Measurements from ENCODE around the gene SENP6. TPM values are rescaled to one million over a fixed set of nuclear protein-coding genes. Genes with fewer than 3 reads are reported as not detected.

Gene SENP6
- total and polyA plus RNA-seq, 9 of the 15 experiments (the other 6 are each of a cell fraction or from before 2014, with no cell fraction given), result 11.1 to 79.4 (median 46.8) TPM

GRCh38 chr6:75602246-75603105 is 796 bp downstream of the SENP6 start (continued):
- TF ChIP-seq TFAP4 (CRISPR knock-in tag; IDR thresholded peaks at IDR 0.05; ENCODE audit: borderline replicate concordance), result peak; percentile 9; the same call in 1 of the 2 replicates
- TF ChIP-seq FOXP4 (CRISPR knock-in tag; IDR thresholded peaks at IDR 0.05; ENCODE audit: borderline replicate concordance), result no peak
- no peak for TF ChIP-seq NCOA6 (IDR thresholded peaks at IDR 0.05)
- peak in 1 of 2 experiments; percentile 6; a peak in 1 of 4 replicates for TF ChIP-seq TEAD1 (CRISPR knock-in tag; IDR thresholded peaks at IDR 0.05)
- TF ChIP-seq NR3C1 (CRISPR knock-in tag; IDR thresholded peaks at IDR 0.05), result peak; percentile 86
- TF ChIP-seq BRD9 (IDR thresholded peaks at IDR 0.05; ENCODE audit: low read depth, partially characterized antibody), result peak; percentile 60
- no peak for TF ChIP-seq ZNF3 (CRISPR knock-in tag; IDR thresholded peaks at IDR 0.05)
- no peak for TF ChIP-seq FOXM1 (IDR thresholded peaks at IDR 0.05; ENCODE audit: low read depth)
- TF ChIP-seq FOXM1 (CRISPR knock-in tag; IDR thresholded peaks at IDR 0.05; ENCODE audit: low read depth), result 0 out of 2 replicates have a peak, but pooled peaks have one; percentile 79
- peak in 1 of 3 experiments; percentile 57; a peak in 1 of 6 replicates for TF ChIP-seq ZBTB11 (CRISPR knock-in tag; IDR thresholded peaks at IDR 0.05)
- TF ChIP-seq FIP1L1 (IDR thresholded peaks at IDR 0.05; ENCODE audit: low read depth, low read length, poor library complexity, severe bottlenecking), result peak; percentile 26
- peak; percentile 56 for TF ChIP-seq CCNT2 (IDR thresholded peaks at IDR 0.05; ENCODE audit: borderline replicate concordance, extremely low read depth, insufficient read length, low read depth, low read length)
- peak; percentile 66 to 91 (median 76) for TF ChIP-seq YY1 (IDR thresholded peaks at IDR 0.05; ENCODE audit: borderline replicate concordance in 1 of 3, control insufficient read depth in 1 of 3, extremely low read depth in 1 of 3, insufficient read depth in 3 of 3, insufficient read length in 1 of 3, insufficient replicate concordance in 2 of 3, low read depth in 1 of 3, low read length in 2 of 3)
- TF ChIP-seq ZNF124 (CRISPR knock-in tag; IDR thresholded peaks at IDR 0.05), result no peak

All from K562 (cell line).